K562 (cell line): ENCODE results near the gene MTIF3. TPM values are rescaled to one million over a fixed set of nuclear protein-coding genes. Genes with fewer than 3 reads are reported as not detected.

Experiments used
- ATAC-seq: fragments of 200-7000 bp; cut with Tn5 transposase; 3 replicates; pipeline ENCODE4 v1.9.1; 2020; ENCODE audit warnings: moderate library complexity
- BruUV-seq: library from RNA; stranded (reverse); fragments of 400-500 nt; replicated peaks from 2 replicates; lab custom pipeline; 2021; lab: Mats Ljungman, UMichigan
- CTCF ChIA-PET: fragments of 300-600 bp; formaldehyde crosslinking; extraction: SDS; loops from one replicate; lab custom pipeline; 2021; ENCODE audit warnings: low intra/inter-chr PET ratio; lab: Yijun Ruan, JAX
- POLR2A ChIA-PET: fragments of 300-600, 350-650 bp; sonication (Branson Sonifier 250); formaldehyde crosslinking; extraction: SDS; loops from one replicate; lab custom pipeline; 2021; ENCODE audit warnings: antibody characterized with exemption, inconsistent platforms; lab: Yijun Ruan, JAX
- DNase-seq, 4 experiments: peaks; one replicate each; pipeline versions ENCODE4 v3.0.0 to v3.0.0-alpha.2; 2011 to 2018; ENCODE audit warnings: low spot score in 3 of 4, mixed read lengths in 3 of 4; ENCODE audit errors: extremely low read depth in 1 of 4
- FAIRE-seq: peaks from 2 replicates; lab custom pipeline; 2011; peaks lifted over from hg19 to GRCh38; lab: Jason Lieb, UNC
- H2AFZ ChIP-seq: 2 replicates; pipeline ENCODE4 v1.6.0; 2011; ENCODE audit warnings: low read depth, low read length, control low read depth, inconsistent platforms
- H3K27ac ChIP-seq: fragments of 200-600 bp; 3 replicates; pipeline ENCODE4 v1.8.0; 2011; ENCODE audit warnings: low read depth, mild to moderate bottlenecking, control low read depth, inconsistent platforms, low read length, moderate library complexity, mixed read lengths; ENCODE audit errors: extremely low read depth
- H3K27me3 ChIP-seq, 2 experiments: fragments of 300-600 bp in 1 of 2; 2 replicates in 1 of 2; 3 replicates in 1 of 2; pipeline versions ENCODE4 v1.6.0 to v1.8.0; 2011; ENCODE audit warnings: inconsistent platforms in 2 of 2, low read length in 2 of 2, mild to moderate bottlenecking in 1 of 2, mixed read lengths in 1 of 2, moderate library complexity in 1 of 2; ENCODE audit not compliant: control insufficient read depth in 2 of 2, insufficient read depth in 2 of 2
- H3K36me3 ChIP-seq: fragments of 300-600 bp; 3 replicates; pipeline ENCODE4 v1.8.0; 2011; ENCODE audit warnings: mild to moderate bottlenecking, low read length, inconsistent platforms; ENCODE audit not compliant: control insufficient read depth, insufficient read depth
- H3K4me1 ChIP-seq, 2 experiments: fragments of 200-600 bp in 1 of 2; replicated peaks in 1 of 2; 2 replicates in 1 of 2; 3 replicates in 1 of 2; pipeline versions ENCODE4 v1.5.1 to v1.8.0; 2011; ENCODE audit warnings: inconsistent platforms in 2 of 2, low read length in 2 of 2, mild to moderate bottlenecking in 1 of 2, mixed read lengths in 1 of 2, moderate library complexity in 1 of 2; ENCODE audit not compliant: control insufficient read depth in 2 of 2, insufficient read depth in 2 of 2
- H3K4me2 ChIP-seq: 2 replicates; pipeline ENCODE4 v1.6.1; 2011; ENCODE audit warnings: low read length, control low read depth, inconsistent platforms, mixed read lengths; ENCODE audit not compliant: insufficient read depth
- H3K4me3 ChIP-seq: fragments of 200-600 bp; sonication (generic), shearing (Covaris generic); 2 replicates; pipeline ENCODE4 v1.5.1; 2016; ENCODE audit warnings: control low read depth, inconsistent platforms
- H3K79me2 ChIP-seq: fragments of 200-600 bp; 3 replicates; pipeline ENCODE4 v1.8.0; 2011; ENCODE audit warnings: low read length, inconsistent platforms; ENCODE audit not compliant: control insufficient read depth, insufficient read depth
- H3K9ac ChIP-seq, 2 experiments: 2 replicates each; pipeline versions ENCODE4 v1.6.0 to v1.6.1; 2011; ENCODE audit warnings: low read depth in 2 of 2, low read length in 2 of 2, control low read depth in 1 of 2, inconsistent platforms in 1 of 2, mild to moderate bottlenecking in 1 of 2, mixed read lengths in 1 of 2; ENCODE audit not compliant: insufficient read depth in 1 of 2
- H3K9me1 ChIP-seq: one replicate; pipeline ENCODE4 v1.6.0; 2011; ENCODE audit warnings: inconsistent platforms, mild to moderate bottlenecking, low read length, moderate library complexity; ENCODE audit not compliant: control insufficient read depth, insufficient read depth
- H3K9me3 ChIP-seq: replicated peaks from 2 replicates; pipeline ENCODE4 v1.5.1; 2011; ENCODE audit warnings: low read depth, low read length, inconsistent platforms; ENCODE audit not compliant: control insufficient read depth, insufficient read depth
- H4K20me1 ChIP-seq: replicated peaks from 2 replicates; pipeline ENCODE4 v1.6.1; 2011; ENCODE audit warnings: low read length, inconsistent platforms, mixed read lengths; ENCODE audit not compliant: control insufficient read depth, insufficient read depth
- BRD4 ChIP-seq: fragments of 200-600 bp; sonication (generic); IDR thresholded peaks from 2 replicates; pipeline ENCODE4 v1.6.1; 2017; ENCODE audit warnings: inconsistent platforms
- ESRRB ChIP-seq: fragments of 250-450 bp; sonication (Bioruptor Pico); IDR thresholded peaks from 2 replicates; pipeline ENCODE4 v1.5.0; 2020; ENCODE audit warnings: mild to moderate bottlenecking, moderate library complexity, borderline replicate concordance
- GTF2A2 ChIP-seq: IDR thresholded peaks from 2 replicates; pipeline ENCODE4 v1.6.1; 2016; ENCODE audit warnings: mild to moderate bottlenecking, missing genetic modification characterization, missing compliant biosample characterization
- HEY1 ChIP-seq: fragments of 250-450 bp; sonication (Bioruptor Pico); IDR thresholded peaks from 2 replicates; pipeline ENCODE4 v1.5.0; 2020; ENCODE audit warnings: mild to moderate bottlenecking, moderate library complexity, borderline replicate concordance
- KDM5B ChIP-seq: fragments of 200-600 bp; sonication (generic); IDR thresholded peaks from 2 replicates; pipeline ENCODE4 v1.6.1; 2012; ENCODE audit warnings: low read depth, mild to moderate bottlenecking, moderate library complexity, low read length, control low read depth, inconsistent platforms; ENCODE audit not compliant: insufficient replicate concordance
- NFE2 ChIP-seq: IDR thresholded peaks from 2 replicates; pipeline ENCODE4 v1.6.1; 2014; ENCODE audit warnings: antibody characterized with exemption, low read depth
- NR2C2 ChIP-seq, 2 experiments: fragments of 200-800 bp in 1 of 2; sonication (Bioruptor generic) in 1 of 2; sonication (generic) in 1 of 2; formaldehyde crosslinking in 1 of 2; IDR thresholded peaks; 2 replicates each; pipeline versions ENCODE4 v1.6.1 to v1.8.0; 2016 to 2022; ENCODE audit warnings: mild to moderate bottlenecking in 1 of 2, missing compliant biosample characterization in 1 of 2, missing genetic modification characterization in 1 of 2, missing genetic modification reagents in 1 of 2
- NR4A1 ChIP-seq, 2 experiments: fragments of 250-450 bp in 1 of 2; fragments of 450-650 bp in 1 of 2; sonication (Bioruptor Pico) in 1 of 2; IDR thresholded peaks; 2 replicates each; pipeline versions ENCODE4 v1.4.0 to v1.6.1; 2016 to 2020; ENCODE audit warnings: mild to moderate bottlenecking in 2 of 2, missing compliant biosample characterization in 1 of 2, missing genetic modification characterization in 1 of 2, moderate library complexity in 1 of 2
- PHB2 ChIP-seq: fragments of 450-650 bp; IDR thresholded peaks from 2 replicates; pipeline ENCODE4 v1.6.1; 2017; ENCODE audit warnings: low read depth
- POLR3A ChIP-seq: IDR thresholded peaks from 2 replicates; pipeline ENCODE4 v1.6.1; 2011; ENCODE audit warnings: borderline replicate concordance, mild to moderate bottlenecking, moderate library complexity; ENCODE audit not compliant: insufficient read length, insufficient read depth; ENCODE audit errors: extremely low read depth
- RBM17 ChIP-seq: fragments of 200-400 bp; formaldehyde crosslinking; IDR thresholded peaks from 2 replicates; pipeline ENCODE4 v1.6.1; 2017; ENCODE audit warnings: low read depth, mild to moderate bottlenecking, low read length, borderline replicate concordance
- SAFB2 ChIP-seq: fragments of 200-400 bp; formaldehyde crosslinking; IDR thresholded peaks from 2 replicates; pipeline ENCODE4 v1.6.1; 2018; ENCODE audit warnings: borderline replicate concordance, low read length, low read depth, moderate library complexity; ENCODE audit not compliant: severe bottlenecking
- ZNF263 ChIP-seq: sonication (generic); formaldehyde crosslinking; IDR thresholded peaks from 2 replicates; pipeline ENCODE4 v1.8.0; 2022; ENCODE audit warnings: mild to moderate bottlenecking, missing genetic modification reagents, borderline replicate concordance
- WGBS: fragments of 100-300 bp; shearing (Covaris generic); methylation state at CpG from one replicate; pipeline ENCODE4 v1.1.6; 2016; ENCODE audit warnings: low coverage, mixed read lengths; ENCODE audit not compliant: insufficient coverage; ENCODE audit errors: missing lambda C conversion rate; 5-methylcytosine and 5-hydroxymethylcytosine counted together
- in situ Hi-C: fragments of 300-500 bp; cut with MboI; formaldehyde crosslinking; loops from 4 replicates; pipeline ENCODE4 v1.15.0; 2018; ENCODE audit warnings: inconsistent platforms, mixed read lengths
- intact Hi-C: fragments of 100-400 bp; cut with micrococcal nuclease; formaldehyde crosslinking; loops from 2 replicates; pipeline ENCODE4 v1.14.2; 2022
- polyA plus RNA-seq, 8 experiments: library from polyadenylated mRNA; depleted of rRNA in 4 of 8; stranded (reverse) in 5 of 8; unstranded in 3 of 8; fragments of >200 nt; fragmentation: Nextera tagmentation in 2 of 8; fragmentation: Illumina TruSeq in 1 of 8; extraction: Ambion mirVana in 2 of 8; extraction: Trizol in 1 of 8; gene quantifications; 2 replicates each; pipeline versions ENCODE4 v1.2.1 to v1.2.3, GENCODE V29; 2011 to 2014; ENCODE audit warnings: inconsistent platforms in 1 of 8, missing spikeins in 1 of 8
- total RNA-seq, 7 experiments: library from RNA; depleted of rRNA in 6 of 7; stranded (reverse); fragments of >200 nt in 6 of 7; fragmentation: Illumina TruSeq in 2 of 7; extraction: Trizol in 2 of 7; gene quantifications; 2 replicates each; pipeline versions ENCODE4 v1.2.1 to v1.2.3, GENCODE V29; 2011 to 2021; ENCODE audit warnings: low replicate concordance in 1 of 7
- TF ChIP-seq, protein P1 (sequence below): fragments of 450-650 bp; formaldehyde crosslinking; IDR thresholded peaks from 2 replicates; pipeline ENCODE4 v1.4.0; 2022; ENCODE audit warnings: mild to moderate bottlenecking, moderate library complexity
- TF ChIP-seq, protein P2 (sequence below): IDR thresholded peaks from 2 replicates; pipeline ENCODE4 v1.6.1; 2016; ENCODE audit warnings: missing genetic modification characterization, missing compliant biosample characterization
- TF ChIP-seq, protein P3 (sequence below): fragments of 450-650 bp; conservative IDR thresholded peaks from 2 replicates; pipeline ENCODE4 v1.6.1; 2016; ENCODE audit warnings: missing genetic modification characterization, low read depth, mild to moderate bottlenecking, control low read depth, missing compliant biosample characterization

MTIF3 gene
- total and polyA plus RNA-seq, 9 of the 15 experiments (the other 6 are each of a cell fraction or from before 2014, with no cell fraction given), result 23.5 to 73.6 (median 45.2) TPM

DNA sequence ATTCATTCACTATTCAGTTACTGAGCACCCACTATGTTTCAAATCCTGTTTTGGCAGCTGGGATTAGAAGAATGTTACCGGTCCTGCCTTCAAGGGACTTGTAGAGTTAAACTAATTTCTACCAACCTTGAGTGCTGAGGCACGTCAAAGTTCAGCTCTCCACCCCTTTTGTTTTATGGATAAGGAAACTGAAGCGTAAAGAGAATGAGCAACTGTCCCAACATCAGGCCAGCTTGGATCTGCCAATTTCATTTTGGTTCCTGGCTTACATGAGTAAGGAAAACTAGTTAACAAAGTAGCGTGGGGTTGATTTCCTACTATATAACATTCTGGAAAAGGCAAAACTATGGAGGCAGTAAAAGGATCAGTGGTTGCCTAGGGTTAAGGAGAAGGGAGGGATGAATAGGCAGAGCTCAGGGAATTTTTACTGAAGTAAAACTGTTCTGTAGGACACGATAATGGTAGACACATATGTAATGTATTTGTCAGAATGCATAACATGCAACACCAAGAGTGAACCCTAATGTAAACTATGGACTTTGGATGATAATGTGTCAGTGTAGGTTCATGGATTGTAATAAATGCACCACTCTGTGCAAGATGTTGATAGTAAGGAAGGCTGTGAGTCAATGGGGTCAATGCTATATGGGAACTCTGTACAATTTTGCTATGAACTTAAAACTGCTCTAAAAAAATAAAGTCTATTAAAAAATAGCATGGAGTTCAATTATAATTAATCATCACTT, 19.9 kb upstream of the MTIF3 start:
- Histone ChIP-seq H3K79me2 (no peaks in the 10 kb centered on the region), H3K27ac (no peak overlapping the region), H3K36me3 (no peaks in the 10 kb centered on the region), H4K20me1 (no peaks in the 10 kb centered on the region), H2AFZ (no peak overlapping the region), H3K4me1 (no peaks in the 10 kb centered on the region), H3K27me3 (peaks cover 0 to 6% of the 10 kb centered on the region in 2 experiments; a peak in 1 of 5 replicates), H3K4me2 (no peak overlapping the region), H3K4me3 (no peak overlapping the region), H3K9me1 (no peaks in the 10 kb centered on the region), H3K9me3 (no peaks in the 10 kb centered on the region), H3K9ac (no peak overlapping the region)
- DNase-seq, result no peak
- intact Hi-C loops, result no loop called here
- BruUV-seq, result no TSS peak
- no peak for ATAC-seq
- POLR2A ChIA-PET, result no interaction called here
- TF ChIP-seq RBM17 (no peak), GTF2A2 (tag) (no peak), NR4A1 (CRISPR knock-in tag; IDR thresholded peaks at IDR 0.05) (no peak), NR4A1 (tag; IDR thresholded peaks at IDR 0.05) (no peak), POLR3A (no peak), SAFB2 (no peak), KDM5B (no peak), HEY1 (no peak), BRD4 (no peak), ZNF263 (CRISPR knock-in tag) (no peak), NFE2 (no peak), ESRRB (no peak), PHB2 (no peak), NR2C2 (CRISPR knock-in tag; IDR thresholded peaks at IDR 0.05) (no peak), NR2C2 (tag; IDR thresholded peaks at IDR 0.05) (no peak)
- TF ChIP-seq, protein P1, sequence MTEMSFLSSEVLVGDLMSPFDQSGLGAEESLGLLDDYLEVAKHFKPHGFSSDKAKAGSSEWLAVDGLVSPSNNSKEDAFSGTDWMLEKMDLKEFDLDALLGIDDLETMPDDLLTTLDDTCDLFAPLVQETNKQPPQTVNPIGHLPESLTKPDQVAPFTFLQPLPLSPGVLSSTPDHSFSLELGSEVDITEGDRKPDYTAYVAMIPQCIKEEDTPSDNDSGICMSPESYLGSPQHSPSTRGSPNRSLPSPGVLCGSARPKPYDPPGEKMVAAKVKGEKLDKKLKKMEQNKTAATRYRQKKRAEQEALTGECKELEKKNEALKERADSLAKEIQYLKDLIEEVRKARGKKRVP (CRISPR knock-in tag), result no peak
- TF ChIP-seq, protein P2, sequence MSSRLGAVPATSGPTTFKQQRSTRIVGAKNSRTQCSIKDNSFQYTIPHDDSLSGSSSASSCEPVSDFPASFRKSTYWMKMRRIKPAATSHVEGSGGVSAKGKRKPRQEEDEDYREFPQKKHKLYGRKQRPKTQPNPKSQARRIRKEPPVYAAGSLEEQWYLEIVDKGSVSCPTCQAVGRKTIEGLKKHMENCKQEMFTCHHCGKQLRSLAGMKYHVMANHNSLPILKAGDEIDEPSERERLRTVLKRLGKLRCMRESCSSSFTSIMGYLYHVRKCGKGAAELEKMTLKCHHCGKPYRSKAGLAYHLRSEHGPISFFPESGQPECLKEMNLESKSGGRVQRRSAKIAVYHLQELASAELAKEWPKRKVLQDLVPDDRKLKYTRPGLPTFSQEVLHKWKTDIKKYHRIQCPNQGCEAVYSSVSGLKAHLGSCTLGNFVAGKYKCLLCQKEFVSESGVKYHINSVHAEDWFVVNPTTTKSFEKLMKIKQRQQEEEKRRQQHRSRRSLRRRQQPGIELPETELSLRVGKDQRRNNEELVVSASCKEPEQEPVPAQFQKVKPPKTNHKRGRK (tag), result no peak
- TF ChIP-seq, protein P3, sequence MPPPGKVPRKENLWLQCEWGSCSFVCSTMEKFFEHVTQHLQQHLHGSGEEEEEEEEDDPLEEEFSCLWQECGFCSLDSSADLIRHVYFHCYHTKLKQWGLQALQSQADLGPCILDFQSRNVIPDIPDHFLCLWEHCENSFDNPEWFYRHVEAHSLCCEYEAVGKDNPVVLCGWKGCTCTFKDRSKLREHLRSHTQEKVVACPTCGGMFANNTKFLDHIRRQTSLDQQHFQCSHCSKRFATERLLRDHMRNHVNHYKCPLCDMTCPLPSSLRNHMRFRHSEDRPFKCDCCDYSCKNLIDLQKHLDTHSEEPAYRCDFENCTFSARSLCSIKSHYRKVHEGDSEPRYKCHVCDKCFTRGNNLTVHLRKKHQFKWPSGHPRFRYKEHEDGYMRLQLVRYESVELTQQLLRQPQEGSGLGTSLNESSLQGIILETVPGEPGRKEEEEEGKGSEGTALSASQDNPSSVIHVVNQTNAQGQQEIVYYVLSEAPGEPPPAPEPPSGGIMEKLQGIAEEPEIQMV (tag), result no peak
- CTCF ChIA-PET, result no interaction called here
- WGBS, result 0% methylated on average over 4 of the region's 5 CpGs
- in situ Hi-C loops, result no loop called here
- FAIRE-seq, result no peak
